Prostate gland (tissue), 2 donors: Measurements from ENCODE around the gene RYR3. TPM values are rescaled to one million over a fixed set of nuclear protein-coding genes. Genes with fewer than 3 reads are reported as not detected.

Experiments
- DNase-seq: peaks from one replicate; pipeline ENCODE4 v3.0.0-alpha.2; 2019; ENCODE audit warnings: low spot score
- H3K27ac ChIP-seq, 2 donors: fragments of 200-600 bp; sonication (generic); 2 replicates each; pipeline ENCODE4 v1.5.1; 2017 to 2019
- H3K27me3 ChIP-seq: fragments of 200-600 bp; sonication (generic); replicated peaks from 2 replicates; pipeline ENCODE4 v1.5.1; 2019; ENCODE audit not compliant: insufficient read depth
- H3K36me3 ChIP-seq, 2 donors: fragments of 200-600 bp; sonication (generic); 1 replicate in 1 of 2; 2 replicates in 1 of 2; pipeline versions ENCODE4 v1.5.1 to v1.8.1; 2017 to 2019
- H3K4me1 ChIP-seq: fragments of 200-600 bp; sonication (generic); replicated peaks from 2 replicates; pipeline ENCODE4 v1.5.1; 2019
- H3K4me3 ChIP-seq, 2 donors: fragments of 200-600 bp; sonication (generic); 2 replicates each; pipeline ENCODE4 v1.5.1; 2017 to 2019
- H3K9me3 ChIP-seq: fragments of 200-600 bp; sonication (generic); 2 replicates; pipeline ENCODE4 v1.5.1; 2017
- CTCF ChIP-seq, 4 experiments: fragments of 200-600 bp in 2 of 4; fragments of 450-650 bp in 2 of 4; sonication (generic) in 2 of 4; IDR thresholded peaks; 1 replicate in 3 of 4; 2 replicates in 1 of 4; pipeline ENCODE4 v1.5.1; 2016 to 2019; ENCODE audit warnings: antibody characterized with exemption in 4 of 4, mild to moderate bottlenecking in 2 of 4, moderate library complexity in 2 of 4
- POLR2A ChIP-seq: fragments of 450-650 bp; IDR thresholded peaks from one replicate; pipeline ENCODE4 v1.6.1; 2016; ENCODE audit warnings: antibody characterized with exemption, mild to moderate bottlenecking
- POLR2AphosphoS5 ChIP-seq: sonication (generic); formaldehyde crosslinking; IDR thresholded peaks from one replicate; pipeline ENCODE4 v1.6.1; 2017; ENCODE audit warnings: antibody characterized with exemption
- WGBS: methylation state at CpG from one replicate; pipeline ENCODE4 v1.1.5; 2018; 5-methylcytosine and 5-hydroxymethylcytosine counted together
- intact Hi-C: fragments of 100-400 bp; cut with DNase I; formaldehyde crosslinking; loops from one replicate; pipeline ENCODE4 v1.14.2; 2022
- total RNA-seq, 2 donors: library from RNA; depleted of rRNA; stranded (reverse); fragments of >200 nt; gene quantifications; one replicate each; pipeline ENCODE4 v1.1.0, GENCODE V29; 2016

The RYR3 gene
- total RNA-seq, 2 donors from 2014 or later: 0.41 to 2.3 TPM

GRCh38 chr15:33872416-33873106 is 561.8 kb downstream of the RYR3 start:
- TF ChIP-seq POLR2AphosphoS5 (no peak), POLR2A (no peak), CTCF (IDR thresholded peaks at IDR 0.05) (no peak)
- no peak for DNase-seq
- Histone ChIP-seq H3K4me1 (no peaks in the 10 kb centered on the region), H3K27me3 (no peaks in the 10 kb centered on the region), H3K27ac (no peak overlapping the region), H3K36me3 (no peaks in the 10 kb centered on the region), H3K4me3 (no peak overlapping the region), H3K9me3 (no peaks in the 10 kb centered on the region)
- intact Hi-C loops: no loop called here
- 87% methylated on average over 13 of the region's 13 CpGs for WGBS

GRCh38 chr15:33874156-33874555 is 563.4 kb downstream of the RYR3 start:
- H3K36me3 ChIP-seq: no peaks in the 10 kb centered on the region
- no peak overlapping the region for H3K27ac ChIP-seq
- H3K4me3 ChIP-seq: no peak overlapping the region
- H3K4me1 ChIP-seq: no peaks in the 10 kb centered on the region
- no peak for TF ChIP-seq POLR2AphosphoS5
- no peak for TF ChIP-seq POLR2A
- no peak for TF ChIP-seq CTCF (IDR thresholded peaks at IDR 0.05)
- WGBS: 78% methylated on average over 2 of the region's 2 CpGs
- no peak for DNase-seq
- intact Hi-C loops: no loop called here
- no peaks in the 10 kb centered on the region for H3K9me3 ChIP-seq
- H3K27me3 ChIP-seq: no peaks in the 10 kb centered on the region

- intact Hi-C loops: no loop called here
- no peak for DNase-seq
- Histone ChIP-seq H3K9me3 (no peaks in the 10 kb centered on the region), H3K4me1 (no peaks in the 10 kb centered on the region), H3K4me3 (no peak overlapping the region), H3K36me3 (no peaks in the 10 kb centered on the region), H3K27ac (no peak overlapping the region), H3K27me3 (no peaks in the 10 kb centered on the region)
- TF ChIP-seq POLR2AphosphoS5 (no peak), POLR2A (no peak)
- 91% methylated on average over 2 of the region's 2 CpGs for WGBS
Measured at GRCh38 chr15:33882921-33883320, 572.2 kb downstream of the RYR3 start.

- DNase-seq: peak; percentile 24
- WGBS: 8% methylated on average over 2 of the region's 2 CpGs
- Histone ChIP-seq H3K4me1 (no peaks in the 10 kb centered on the region), H3K27ac (no peak overlapping the region), H3K27me3 (no peaks in the 10 kb centered on the region), H3K9me3 (no peaks in the 10 kb centered on the region), H3K36me3 (no peaks in the 10 kb centered on the region), H3K4me3 (no peak overlapping the region)
- no peak for TF ChIP-seq POLR2A
- TF ChIP-seq POLR2AphosphoS5: no peak
- TF ChIP-seq CTCF (IDR thresholded peaks at IDR 0.05): no peak
- intact Hi-C loops: no loop called here
Measured at GRCh38 chr15:33888176-33888575, 577.4 kb downstream of the RYR3 start.

- H3K27me3 ChIP-seq: no peaks in the 10 kb centered on the region
- WGBS: 92% methylated on average over 6 of the region's 6 CpGs
- H3K4me3 ChIP-seq: no peak overlapping the region
- intact Hi-C loops: no loop called here
- H3K9me3 ChIP-seq: no peaks in the 10 kb centered on the region
- no peaks in the 10 kb centered on the region for H3K4me1 ChIP-seq
- no peaks in the 10 kb centered on the region for H3K36me3 ChIP-seq
- no peak for TF ChIP-seq CTCF (IDR thresholded peaks at IDR 0.05)
- TF ChIP-seq POLR2AphosphoS5: no peak
- TF ChIP-seq POLR2A: no peak
- no peak overlapping the region for H3K27ac ChIP-seq
- no peak for DNase-seq
Measured at GRCh38 chr15:33894193-33894592, 583.4 kb downstream of the RYR3 start.
